Stimulated activated naive CD8-positive, alpha-beta T cell treated with anti-CD3 and anti-CD28 coated beads, Interleukin-15, Interleukin-2, amounts not matched to agents 100 U/mL and 50 U/mL, for 24 hours (primary cell): ENCODE results near the gene LRRC37A2.
"Not testable (repeated sequence)": the region's sequence is repeated elsewhere in the genome, so short reads cannot be mapped to it uniquely, and the experiment has no call there.

Experiments
- ATAC-seq: fragments of 150-1000 bp; cut with Tn5 transposase; one replicate; pipeline ENCODE4 v1.10.0; 2021
- DNase-seq: peaks from one replicate; pipeline ENCODE4 v3.0.0; 2021

LRRC37A2 gene

GRCh38 chr17:46598344-46598931 lies 86.2 kb downstream of the LRRC37A2 start:
- DNase-seq = not testable (repeated sequence)
- ATAC-seq = peak; percentile 80

DNA sequence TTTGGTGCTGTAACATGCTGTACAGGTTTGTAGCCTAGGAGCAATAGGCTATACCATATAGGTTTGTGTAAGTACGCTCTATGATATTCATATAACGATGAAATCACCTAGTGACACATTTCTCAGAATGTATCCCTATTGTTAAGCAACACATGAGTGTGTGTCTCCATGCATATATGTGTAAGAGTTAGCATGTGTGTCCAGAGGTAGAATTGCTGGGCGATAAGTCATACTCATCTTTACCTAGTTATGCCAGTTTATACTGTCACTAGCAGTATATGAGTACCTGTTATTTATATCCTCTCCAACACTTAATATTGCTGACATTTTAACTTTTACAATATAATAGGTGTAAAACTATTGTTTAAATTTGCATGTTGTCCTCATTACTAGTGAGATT lies 88.5 kb downstream of the LRRC37A2 start:
- ATAC-seq, DNase-seq: not testable (repeated sequence)

GRCh38 chr17:46603125-46603524 lies 90.9 kb downstream of the LRRC37A2 start:
- not testable (repeated sequence) for DNase-seq
- ATAC-seq = peak; percentile 67
